ENCODE data around the gene PLAC1.

DNA sequence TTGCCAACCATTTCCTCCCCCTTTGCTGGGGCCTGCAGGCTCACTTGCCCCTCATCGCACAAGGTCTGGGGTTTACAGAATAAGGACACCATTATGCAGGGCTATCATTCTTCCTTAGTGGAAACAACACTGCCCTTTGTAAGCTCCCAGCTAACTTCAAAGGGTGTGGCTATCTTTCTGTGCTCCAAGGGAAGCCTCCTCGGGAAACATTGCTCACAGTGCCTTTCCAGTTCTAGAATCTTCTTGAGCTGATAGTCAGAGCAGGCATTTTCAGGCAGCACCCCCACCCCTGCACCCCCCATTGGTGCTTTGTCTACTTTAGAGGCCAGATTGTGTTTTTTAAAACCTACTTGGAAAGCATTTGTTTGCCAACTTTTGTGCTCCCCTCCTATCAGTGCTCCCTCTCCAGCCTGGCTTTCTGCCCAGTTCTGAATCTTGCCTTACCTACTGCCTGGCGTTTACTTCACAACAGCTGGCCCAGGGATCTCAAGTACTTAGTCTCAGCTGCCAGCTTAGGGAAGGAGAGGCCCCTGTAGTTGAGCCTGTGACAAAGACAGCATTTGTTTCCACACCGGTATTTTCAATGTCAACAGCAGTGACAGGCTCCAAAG lies 53.5 kb downstream of the PLAC1 start:
- TF ChIP-seq EZH2 (IDR thresholded peaks at IDR 0.05), result no peak
- no peak for TF ChIP-seq POLR2AphosphoS5 (IDR thresholded peaks at IDR 0.05; ENCODE audit: borderline replicate concordance, low read depth, low read length)

Data from SK-N-MC (cell line).